ENCODE measurements around the gene HBM. TPM values are rescaled to one million over a fixed set of nuclear protein-coding genes. Genes with fewer than 3 reads are reported as not detected.
"Not testable (repeated sequence)": the region's sequence is repeated elsewhere in the genome, so short reads cannot be mapped to it uniquely, and the experiment has no call there.

Gene HBM
- total and polyA plus RNA-seq, 4 donors = 0.28 to 2,893 TPM; not detected in 2

- not testable (repeated sequence) for H3K9ac ChIP-seq (ENCODE audit: low read depth in 1 of 2, low read length in 2 of 2); H3K4me1 ChIP-seq (ENCODE audit: control insufficient read depth in 4 of 4, insufficient read depth in 4 of 4, low read length in 3 of 4); H3K4me3 ChIP-seq (ENCODE audit: low read depth in 1 of 3, low read length in 3 of 3); H3K9me3 ChIP-seq (ENCODE audit: control insufficient read depth in 4 of 4, low read length in 3 of 4); H3K36me3 ChIP-seq (ENCODE audit: control insufficient read depth in 4 of 4, insufficient read depth in 3 of 4, low read depth in 1 of 4, low read length in 3 of 4); H3K27ac ChIP-seq (ENCODE audit: low read depth in 1 of 2, low read length in 2 of 2)
- DNase-seq (ENCODE audit: low spot score) = peak; percentile 71
- peaks cover 3 to 20% (median 7%) of the 10 kb centered on the region in 4 donors for H3K27me3 ChIP-seq (ENCODE audit: control insufficient read depth in 4 of 4, insufficient read depth in 4 of 4, low read length in 3 of 4)
- WGBS = 5% methylated on average over 28 of the region's 44 CpGs
Measured at GRCh38 chr16:173211-173854, 7.6 kb downstream of the HBM start.

- WGBS = 18% methylated on average over 7 of the region's 13 CpGs
Measured at GRCh38 chr16:173928-174769, 8.4 kb downstream of the HBM start.

DNA sequence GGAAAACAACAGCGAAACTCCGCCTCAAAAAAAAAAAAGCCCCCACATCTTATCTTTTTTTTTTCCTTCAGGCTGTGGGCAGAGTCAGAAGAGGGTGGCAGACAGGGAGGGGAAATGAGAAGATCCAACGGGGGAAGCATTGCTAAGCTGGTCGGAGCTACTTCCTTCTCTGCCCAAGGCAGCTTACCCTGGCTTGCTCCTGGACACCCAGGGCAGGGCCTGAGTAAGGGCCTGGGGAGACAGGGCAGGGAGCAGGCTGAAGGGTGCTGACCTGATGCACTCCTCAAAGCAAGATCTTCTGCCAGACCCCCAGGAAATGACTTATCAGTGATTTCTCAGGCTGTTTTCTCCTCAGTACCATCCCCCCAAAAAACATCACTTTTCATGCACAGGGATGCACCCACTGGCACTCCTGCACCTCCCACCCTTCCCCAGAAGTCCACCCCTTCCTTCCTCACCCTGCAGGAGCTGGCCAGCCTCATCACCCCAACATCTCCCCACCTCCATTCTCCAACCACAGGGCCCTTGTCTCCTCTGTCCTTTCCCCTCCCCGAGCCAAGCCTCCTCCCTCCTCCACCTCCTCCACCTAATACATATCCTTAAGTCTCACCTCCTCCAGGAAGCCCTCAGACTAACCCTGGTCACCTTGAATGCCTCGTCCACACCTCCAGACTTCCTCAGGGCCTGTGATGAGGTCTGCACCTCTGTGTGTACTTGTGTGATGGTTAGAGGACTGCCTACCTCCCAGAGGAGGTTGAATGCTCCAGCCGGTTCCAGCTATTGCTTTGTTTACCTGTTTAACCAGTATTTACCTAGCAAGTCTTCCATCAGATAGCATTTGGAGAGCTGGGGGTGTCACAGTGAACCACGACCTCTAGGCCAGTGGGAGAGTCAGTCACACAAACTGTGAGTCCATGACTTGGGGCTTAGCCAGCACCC lies 9.5 kb downstream of the HBM start:
- 19% methylated on average over 8 of the region's 8 CpGs for WGBS
- no peak overlapping the region for H3K4me3 ChIP-seq (ENCODE audit: low read depth in 1 of 3, low read length in 3 of 3)
- no peak overlapping the region for H3K27ac ChIP-seq (ENCODE audit: low read depth in 1 of 2, low read length in 2 of 2)
- H3K9me3 ChIP-seq (ENCODE audit: control insufficient read depth in 4 of 4, low read length in 3 of 4) = no peaks in the 10 kb centered on the region
- H3K9ac ChIP-seq (ENCODE audit: low read depth in 1 of 2, low read length in 2 of 2) = no peak overlapping the region
- peak; percentile 57 for DNase-seq (ENCODE audit: low spot score)
- peaks cover 5 to 17% (median 9%) of the 10 kb centered on the region in 4 donors for H3K27me3 ChIP-seq (ENCODE audit: control insufficient read depth in 4 of 4, insufficient read depth in 4 of 4, low read length in 3 of 4)
- H3K36me3 ChIP-seq (ENCODE audit: control insufficient read depth in 4 of 4, insufficient read depth in 3 of 4, low read depth in 1 of 4, low read length in 3 of 4) = no peaks in the 10 kb centered on the region
- H3K4me1 ChIP-seq (ENCODE audit: control insufficient read depth in 4 of 4, insufficient read depth in 4 of 4, low read length in 3 of 4) = peaks cover 0 to 6% (median under 1%) of the 10 kb centered on the region in 4 donors
- no peak for TF ChIP-seq CTCF (IDR thresholded peaks at IDR 0.05; ENCODE audit: low read depth, low read length, missing input control)
- TF ChIP-seq SP1 (IDR thresholded peaks at IDR 0.05) = no peak
- TF ChIP-seq FOXA1 (IDR thresholded peaks at IDR 0.05) = no peak
- TF ChIP-seq YY1 (IDR thresholded peaks at IDR 0.05) = no peak

More at GRCh38 chr16:173928-174769, 8.4 kb downstream of the HBM start:
- not testable (repeated sequence) for H3K4me1 ChIP-seq (ENCODE audit: control insufficient read depth in 4 of 4, insufficient read depth in 4 of 4, low read length in 3 of 4); H3K27ac ChIP-seq (ENCODE audit: low read depth in 1 of 2, low read length in 2 of 2); H3K9ac ChIP-seq (ENCODE audit: low read depth in 1 of 2, low read length in 2 of 2); H3K4me3 ChIP-seq (ENCODE audit: low read depth in 1 of 3, low read length in 3 of 3); H3K36me3 ChIP-seq (ENCODE audit: control insufficient read depth in 4 of 4, insufficient read depth in 3 of 4, low read depth in 1 of 4, low read length in 3 of 4); H3K9me3 ChIP-seq (ENCODE audit: control insufficient read depth in 4 of 4, low read length in 3 of 4)
- TF ChIP-seq, protein P1, sequence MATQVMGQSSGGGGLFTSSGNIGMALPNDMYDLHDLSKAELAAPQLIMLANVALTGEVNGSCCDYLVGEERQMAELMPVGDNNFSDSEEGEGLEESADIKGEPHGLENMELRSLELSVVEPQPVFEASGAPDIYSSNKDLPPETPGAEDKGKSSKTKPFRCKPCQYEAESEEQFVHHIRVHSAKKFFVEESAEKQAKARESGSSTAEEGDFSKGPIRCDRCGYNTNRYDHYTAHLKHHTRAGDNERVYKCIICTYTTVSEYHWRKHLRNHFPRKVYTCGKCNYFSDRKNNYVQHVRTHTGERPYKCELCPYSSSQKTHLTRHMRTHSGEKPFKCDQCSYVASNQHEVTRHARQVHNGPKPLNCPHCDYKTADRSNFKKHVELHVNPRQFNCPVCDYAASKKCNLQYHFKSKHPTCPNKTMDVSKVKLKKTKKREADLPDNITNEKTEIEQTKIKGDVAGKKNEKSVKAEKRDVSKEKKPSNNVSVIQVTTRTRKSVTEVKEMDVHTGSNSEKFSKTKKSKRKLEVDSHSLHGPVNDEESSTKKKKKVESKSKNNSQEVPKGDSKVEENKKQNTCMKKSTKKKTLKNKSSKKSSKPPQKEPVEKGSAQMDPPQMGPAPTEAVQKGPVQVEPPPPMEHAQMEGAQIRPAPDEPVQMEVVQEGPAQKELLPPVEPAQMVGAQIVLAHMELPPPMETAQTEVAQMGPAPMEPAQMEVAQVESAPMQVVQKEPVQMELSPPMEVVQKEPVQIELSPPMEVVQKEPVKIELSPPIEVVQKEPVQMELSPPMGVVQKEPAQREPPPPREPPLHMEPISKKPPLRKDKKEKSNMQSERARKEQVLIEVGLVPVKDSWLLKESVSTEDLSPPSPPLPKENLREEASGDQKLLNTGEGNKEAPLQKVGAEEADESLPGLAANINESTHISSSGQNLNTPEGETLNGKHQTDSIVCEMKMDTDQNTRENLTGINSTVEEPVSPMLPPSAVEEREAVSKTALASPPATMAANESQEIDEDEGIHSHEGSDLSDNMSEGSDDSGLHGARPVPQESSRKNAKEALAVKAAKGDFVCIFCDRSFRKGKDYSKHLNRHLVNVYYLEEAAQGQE (IDR thresholded peaks at IDR 0.05) = peak; percentile 94
- peaks cover 3 to 19% (median 8%) of the 10 kb centered on the region in 4 donors for H3K27me3 ChIP-seq (ENCODE audit: control insufficient read depth in 4 of 4, insufficient read depth in 4 of 4, low read length in 3 of 4)
- peak; percentile 81 for DNase-seq (ENCODE audit: low spot score)

DNA sequence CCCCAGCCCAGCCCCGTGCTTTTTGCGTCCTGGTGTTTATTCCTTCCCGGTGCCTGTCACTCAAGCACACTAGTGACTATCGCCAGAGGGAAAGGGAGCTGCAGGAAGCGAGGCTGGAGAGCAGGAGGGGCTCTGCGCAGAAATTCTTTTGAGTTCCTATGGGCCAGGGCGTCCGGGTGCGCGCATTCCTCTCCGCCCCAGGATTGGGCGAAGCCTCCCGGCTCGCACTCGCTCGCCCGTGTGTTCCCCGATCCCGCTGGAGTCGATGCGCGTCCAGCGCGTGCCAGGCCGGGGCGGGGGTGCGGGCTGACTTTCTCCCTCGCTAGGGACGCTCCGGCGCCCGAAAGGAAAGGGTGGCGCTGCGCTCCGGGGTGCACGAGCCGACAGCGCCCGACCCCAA lies 10.2 kb downstream of the HBM start:
- peaks cover 2 to 12% (median 7%) of the 10 kb centered on the region in 4 donors for H3K4me1 ChIP-seq (ENCODE audit: control insufficient read depth in 4 of 4, insufficient read depth in 4 of 4, low read length in 3 of 4)
- 3% methylated on average over 27 of the region's 39 CpGs for WGBS
- not testable (repeated sequence) for H3K27ac ChIP-seq (ENCODE audit: low read depth in 1 of 2, low read length in 2 of 2); H3K36me3 ChIP-seq (ENCODE audit: control insufficient read depth in 4 of 4, insufficient read depth in 3 of 4, low read depth in 1 of 4, low read length in 3 of 4); H3K9ac ChIP-seq (ENCODE audit: low read depth in 1 of 2, low read length in 2 of 2); H3K4me3 ChIP-seq (ENCODE audit: low read depth in 1 of 3, low read length in 3 of 3); DNase-seq (ENCODE audit: low spot score); H3K9me3 ChIP-seq (ENCODE audit: control insufficient read depth in 4 of 4, low read length in 3 of 4)
- peaks cover 5 to 15% (median 8%) of the 10 kb centered on the region in 4 donors for H3K27me3 ChIP-seq (ENCODE audit: control insufficient read depth in 4 of 4, insufficient read depth in 4 of 4, low read length in 3 of 4)

- Histone ChIP-seq H3K27me3 (ENCODE audit: control insufficient read depth in 4 of 4, insufficient read depth in 4 of 4, low read length in 3 of 4) (peaks cover 4 to 15% (median 8%) of the 10 kb centered on the region in 4 donors), H3K4me1 (ENCODE audit: control insufficient read depth in 4 of 4, insufficient read depth in 4 of 4, low read length in 3 of 4) (peaks cover 5 to 13% (median 12%) of the 10 kb centered on the region in 4 donors)
- H3K36me3 ChIP-seq (ENCODE audit: control insufficient read depth in 4 of 4, insufficient read depth in 3 of 4, low read depth in 1 of 4, low read length in 3 of 4); H3K9me3 ChIP-seq (ENCODE audit: control insufficient read depth in 4 of 4, low read length in 3 of 4); H3K27ac ChIP-seq (ENCODE audit: low read depth in 1 of 2, low read length in 2 of 2); H3K9ac ChIP-seq (ENCODE audit: low read depth in 1 of 2, low read length in 2 of 2); H3K4me3 ChIP-seq (ENCODE audit: low read depth in 1 of 3, low read length in 3 of 3); DNase-seq (ENCODE audit: low spot score): not testable (repeated sequence)
- WGBS = 5% methylated on average over 38 of the region's 88 CpGs
Measured at GRCh38 chr16:176477-177382, 11.0 kb downstream of the HBM start, which contains the start of gene HBA1. HBA1 (plus strand) TSS chr16:176680; CDS start chr16:176717, 37 bp downstream.

Data from liver (tissue), 9 donors.